Pancreas (tissue), 10 donors: ENCODE measurements around the gene DZIP1L. TPM values are rescaled to one million over a fixed set of nuclear protein-coding genes. Genes with fewer than 3 reads are reported as not detected.
A peak's percentile ranks its signal among the peaks of the same experiment; 100 is the strongest.

ENCODE experiments used
- ATAC-seq, 4 donors: fragments of 200-7000 bp; cut with Tn5 transposase; one replicate each; pipeline versions ENCODE4 v1.8.0 to v1.9.1; 2020; ENCODE audit warnings: mild to moderate bottlenecking in 4 of 4, moderate library complexity in 4 of 4
- DNase-seq, 6 donors: peaks; one replicate each; pipeline ENCODE4 v3.0.0-alpha.2; 2020
- FAIRE-seq: peaks from 2 replicates; lab custom pipeline; 2012; peaks lifted over from hg19 to GRCh38; lab: Jason Lieb, UNC
- H3K27ac ChIP-seq, 4 donors: fragments of 200-600 bp; sonication (generic); 1 replicate in 3 of 4; 2 replicates in 1 of 4; pipeline versions ENCODE4 v1.5.0 to v1.8.0; 2020
- H3K27me3 ChIP-seq, 4 donors: fragments of 200-600 bp; one replicate each; pipeline ENCODE4 v1.8.0; 2021
- H3K36me3 ChIP-seq, 3 donors: fragments of 200-600 bp; sonication (generic) in 1 of 3; one replicate each; pipeline versions ENCODE4 v1.5.0 to v1.8.0; 2020 to 2021
- H3K4me1 ChIP-seq, 3 donors: fragments of 200-600 bp; one replicate each; pipeline ENCODE4 v1.8.0; 2021
- H3K4me3 ChIP-seq, 4 donors: fragments of 200-600 bp; sonication (generic) in 2 of 4; one replicate each; pipeline versions ENCODE4 v1.5.0 to v1.8.0; 2020 to 2021
- H3K9me3 ChIP-seq, 4 donors: fragments of 200-600 bp; one replicate each; pipeline ENCODE4 v1.8.0; 2021
- WGBS, 2 donors: extraction: QIAGEN DNeasy Blood & Tissue Kit; methylation state at CpG; one replicate each; pipeline ENCODE4 v1.1.7; 2013; 5-methylcytosine and 5-hydroxymethylcytosine counted together
- intact Hi-C, 3 donors: fragments of 100-400 bp; cut with DNase I; formaldehyde crosslinking; loops; one replicate each; pipeline versions ENCODE4 v1.11.1 to v1.14.2; 2022
- polyA plus RNA-seq, 2 donors: library from polyadenylated mRNA; stranded (reverse); fragments of 200-250 nt; gene quantifications; one replicate each; pipeline ENCODE4 v1.2.3, GENCODE V29; 2013
- total RNA-seq, 6 donors: library from RNA; stranded (reverse); fragmentation: NEBNext Ultra II Directional in 4 of 6; extraction: Animal tissue kit (Norgen Biotek cat#: 25700) in 4 of 6; gene quantifications; one replicate each; pipeline versions ENCODE4 v1.2.1 to v1.2.4, GENCODE V29; 2021 to 2023
- TF ChIP-seq, protein P1 (sequence below), 4 donors: fragments of 200-600 bp; sonication (generic) in 3 of 4; IDR thresholded peaks; one replicate each; pipeline versions ENCODE4 v1.5.0 to v1.8.0; 2021; ENCODE audit warnings: antibody characterized with exemption in 4 of 4
- donor health status: healthy with polysubstance abuse.
- donor health status: DM: no; HTN: no; CAD: no; lungs with moderate emphysema.
- donor health status: DM: no; HTN: no; CAD: no.
- donor health status: control.
- donor health status: control.
- donor health status: Bipolar disorder and iron deficiency.
- donor health status: DM: yes; HTN: yes; CAD: no.
- donor health status: DM: no; HTN: no; CAD: no.
- donor health status: DM: no; HTN: no; CAD: no.
- donor health status: DM: yes; HTN: yes; CAD: no.

DZIP1L gene
- total and polyA plus RNA-seq, 8 donors: 6.3 to 21.7 (median 10.0) TPM

DNA sequence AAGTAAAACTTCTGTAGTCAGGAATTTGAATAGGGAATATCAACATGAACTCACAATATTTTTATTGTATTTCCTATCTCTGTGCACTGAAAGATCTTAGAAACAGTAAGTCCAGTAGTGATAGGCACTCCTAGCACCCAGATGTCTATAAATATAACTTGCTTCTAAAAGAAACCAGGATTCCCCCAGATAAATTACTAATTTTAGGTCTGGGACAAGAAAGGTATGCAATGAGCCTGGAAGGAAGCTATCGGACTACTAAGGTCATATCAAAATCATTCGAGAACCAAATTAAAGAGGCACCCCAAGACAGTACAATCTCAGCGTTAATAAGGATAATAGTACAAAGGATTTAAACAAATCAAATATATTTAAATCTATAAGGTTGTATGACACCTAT is 58.0 kb downstream of the DZIP1L start:
- 89 to 94% methylated on average over 3 of the region's 3 CpGs for WGBS, 2 donors
- no peak overlapping the region for H3K4me3 ChIP-seq
- DNase-seq (no peak), FAIRE-seq (no peak), ATAC-seq (no peak)
- intact Hi-C loops: no loop called here
- TF ChIP-seq, protein P1, sequence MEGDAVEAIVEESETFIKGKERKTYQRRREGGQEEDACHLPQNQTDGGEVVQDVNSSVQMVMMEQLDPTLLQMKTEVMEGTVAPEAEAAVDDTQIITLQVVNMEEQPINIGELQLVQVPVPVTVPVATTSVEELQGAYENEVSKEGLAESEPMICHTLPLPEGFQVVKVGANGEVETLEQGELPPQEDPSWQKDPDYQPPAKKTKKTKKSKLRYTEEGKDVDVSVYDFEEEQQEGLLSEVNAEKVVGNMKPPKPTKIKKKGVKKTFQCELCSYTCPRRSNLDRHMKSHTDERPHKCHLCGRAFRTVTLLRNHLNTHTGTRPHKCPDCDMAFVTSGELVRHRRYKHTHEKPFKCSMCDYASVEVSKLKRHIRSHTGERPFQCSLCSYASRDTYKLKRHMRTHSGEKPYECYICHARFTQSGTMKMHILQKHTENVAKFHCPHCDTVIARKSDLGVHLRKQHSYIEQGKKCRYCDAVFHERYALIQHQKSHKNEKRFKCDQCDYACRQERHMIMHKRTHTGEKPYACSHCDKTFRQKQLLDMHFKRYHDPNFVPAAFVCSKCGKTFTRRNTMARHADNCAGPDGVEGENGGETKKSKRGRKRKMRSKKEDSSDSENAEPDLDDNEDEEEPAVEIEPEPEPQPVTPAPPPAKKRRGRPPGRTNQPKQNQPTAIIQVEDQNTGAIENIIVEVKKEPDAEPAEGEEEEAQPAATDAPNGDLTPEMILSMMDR (IDR thresholded peaks at IDR 0.05): no peak
- no peak overlapping the region for H3K27ac ChIP-seq
- no peaks in the 10 kb centered on the region for H3K27me3 ChIP-seq
- H3K4me1 ChIP-seq: no peaks in the 10 kb centered on the region
- H3K36me3 ChIP-seq: no peaks in the 10 kb centered on the region
- no peaks in the 10 kb centered on the region for H3K9me3 ChIP-seq

GRCh38 chr3:138054057-138054456 is 61.4 kb downstream of the DZIP1L start:
- 96 to 100% methylated on average over 1 of the region's 1 CpG for WGBS, 2 donors
- ATAC-seq: no peak
- no peak for FAIRE-seq
- no peaks in the 10 kb centered on the region for H3K4me1 ChIP-seq
- no peaks in the 10 kb centered on the region for H3K27me3 ChIP-seq
- no peak for DNase-seq
- H3K9me3 ChIP-seq: no peaks in the 10 kb centered on the region
- no peak overlapping the region for H3K4me3 ChIP-seq
- no peaks in the 10 kb centered on the region for H3K36me3 ChIP-seq
- intact Hi-C loops: no loop called here
- TF ChIP-seq, protein P1 (IDR thresholded peaks at IDR 0.05): no peak
- H3K27ac ChIP-seq: no peak overlapping the region

DNA sequence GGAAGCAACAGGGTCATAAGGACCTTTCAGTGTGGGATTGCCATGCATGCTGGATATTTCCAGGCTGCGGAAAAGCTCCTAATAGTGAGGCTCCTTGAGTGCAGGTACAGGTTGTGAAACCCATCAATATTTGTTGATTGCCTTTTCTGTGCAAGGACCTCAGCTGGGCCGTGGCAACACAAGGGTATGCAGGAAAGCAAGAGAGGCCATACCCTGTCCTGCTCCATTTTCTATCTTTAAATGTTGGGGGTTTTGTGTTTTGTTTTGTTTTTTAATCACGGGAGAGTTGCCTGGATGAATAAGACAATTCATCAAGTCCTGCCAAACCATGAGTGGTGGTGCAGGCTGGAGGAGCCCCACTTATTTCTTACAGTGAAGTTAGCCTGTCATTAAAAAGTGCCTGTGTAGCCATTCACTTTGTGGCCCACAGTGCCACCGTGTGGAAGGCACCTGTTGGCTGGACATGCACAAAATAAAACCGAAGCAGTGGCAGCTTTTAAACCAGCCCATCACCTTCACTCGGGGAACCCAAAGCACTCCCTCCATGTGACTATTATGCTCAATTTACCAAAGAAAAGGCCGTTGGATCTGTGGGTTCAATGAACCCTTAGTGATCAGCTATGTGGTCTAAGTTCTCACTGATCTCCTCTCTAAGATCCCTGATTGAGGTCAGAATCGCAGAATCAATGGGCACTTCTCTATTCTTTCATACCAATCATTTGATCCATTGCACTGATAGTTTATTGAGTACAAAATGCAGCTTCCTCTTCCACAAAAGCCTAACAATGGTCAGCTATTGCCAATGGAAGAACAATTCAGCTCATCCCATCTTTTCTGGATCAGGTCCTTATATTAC is 63.2 kb downstream of the DZIP1L start:
- Histone ChIP-seq H3K36me3 (no peaks in the 10 kb centered on the region), H3K4me1 (no peaks in the 10 kb centered on the region), H3K27me3 (no peaks in the 10 kb centered on the region), H3K4me3 (no peak overlapping the region), H3K27ac (no peak overlapping the region), H3K9me3 (no peaks in the 10 kb centered on the region)
- no peak for FAIRE-seq
- WGBS, 2 donors: 35 to 40% methylated on average over 8 of the region's 8 CpGs
- TF ChIP-seq, protein P1 (IDR thresholded peaks at IDR 0.05): peak; percentile 24 to 59 (median 46)
- peak; percentile 46 to 84 (median 72) for ATAC-seq
- DNase-seq: peak in 3 of 6 donors; percentile 33 to 70 (median 36)
- intact Hi-C loops: no loop called here

DNA sequence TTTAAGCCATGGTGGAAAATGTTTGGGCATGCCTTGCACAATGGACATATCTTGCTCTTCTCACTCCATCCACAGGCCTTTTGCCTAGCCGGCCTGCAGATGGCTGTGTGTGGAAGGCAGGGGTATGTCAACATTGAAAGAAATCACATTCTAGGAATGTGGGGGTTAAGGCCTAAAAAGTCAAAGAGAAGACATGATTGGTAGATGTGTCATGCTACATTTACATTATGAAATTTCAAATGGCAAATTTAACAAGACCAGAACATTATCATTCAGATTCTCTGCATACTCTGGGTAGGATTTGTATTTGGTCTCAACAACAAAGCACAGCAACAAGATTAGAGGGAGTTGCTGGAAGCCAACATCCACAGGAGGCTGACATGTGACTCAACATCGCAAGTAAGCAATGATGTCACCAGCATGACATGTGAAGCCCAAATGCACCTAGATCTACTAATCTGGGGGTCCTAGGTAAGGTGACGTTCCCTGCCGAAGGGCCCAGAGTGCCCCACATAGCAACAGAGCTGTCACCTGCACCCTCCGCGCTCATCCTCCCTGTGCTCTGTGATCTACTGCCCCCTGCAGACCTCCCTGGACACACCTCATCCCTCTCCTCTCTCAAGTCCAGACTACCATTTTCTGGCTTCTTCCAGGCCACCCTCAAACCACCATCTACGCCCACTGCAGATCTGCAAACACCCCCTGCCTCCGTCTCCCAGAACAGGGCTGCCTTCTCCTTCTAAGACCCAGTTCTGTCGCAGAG is 66.1 kb downstream of the DZIP1L start:
- Histone ChIP-seq H3K27ac (no peak overlapping the region), H3K36me3 (no peaks in the 10 kb centered on the region), H3K9me3 (no peaks in the 10 kb centered on the region), H3K4me3 (no peak overlapping the region), H3K4me1 (no peaks in the 10 kb centered on the region), H3K27me3 (no peaks in the 10 kb centered on the region)
- no peak for ATAC-seq
- TF ChIP-seq, protein P1 (IDR thresholded peaks at IDR 0.05): no peak
- WGBS, 2 donors: 83 to 86% methylated on average over 9 of the region's 9 CpGs
- DNase-seq: no peak
- intact Hi-C loops: no loop called here
- FAIRE-seq: no peak
